Skin of body (tissue), 2 donors: Measurements from ENCODE around the gene GNG14. TPM values are rescaled to one million over a fixed set of nuclear protein-coding genes. Genes with fewer than 3 reads are reported as not detected.
"Not testable (repeated sequence)": the region's sequence is repeated elsewhere in the genome, so short reads cannot be mapped to it uniquely, and the experiment has no call there.

ENCODE experiments used
- DNase-seq: peaks from one replicate; lab custom pipeline; 2025; lab: John Stamatoyannopoulos, UW
- total RNA-seq: library from RNA; depleted of rRNA; stranded (reverse); fragments of >200 nt; gene quantifications from one replicate; pipeline ENCODE4 v1.2.3, GENCODE V29; 2014

Gene GNG14
- total RNA-seq, 1 donor from 2014 or later, result not detected

- peak; percentile 90 for DNase-seq
Measured at GRCh38 chr19:12696366-12697335, 8.9 kb downstream of the GNG14 start, which contains the start of gene FBXW9. Gene FBXW9 (minus strand): TSS chr19:12696631. CDS start chr19:12696581, 50 bp downstream.

DNA sequence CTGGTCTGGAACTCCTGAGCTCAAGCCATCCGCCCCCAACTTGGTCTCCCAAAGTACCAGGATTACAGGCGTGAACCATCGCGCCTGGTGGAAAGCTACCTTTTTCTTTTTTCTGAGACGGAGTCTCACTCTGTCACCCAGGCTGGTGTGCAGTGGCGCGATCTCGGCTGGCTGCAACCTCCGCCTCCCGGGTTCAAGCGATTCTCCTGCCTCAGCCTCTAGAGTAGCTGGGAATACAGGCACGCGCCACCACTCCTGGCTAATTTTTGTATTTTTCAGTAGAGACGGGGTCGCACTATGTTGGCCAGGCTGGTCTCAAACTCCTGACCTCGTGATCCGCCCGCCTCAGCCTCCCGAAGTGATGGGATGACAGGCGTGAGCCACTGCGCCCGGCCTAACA is 9.6 kb downstream of the GNG14 start:
- DNase-seq, result not testable (repeated sequence)

GRCh38 chr19:12698138-12698537 is 10.3 kb downstream of the GNG14 start:
- DNase-seq, result no peak

DNA sequence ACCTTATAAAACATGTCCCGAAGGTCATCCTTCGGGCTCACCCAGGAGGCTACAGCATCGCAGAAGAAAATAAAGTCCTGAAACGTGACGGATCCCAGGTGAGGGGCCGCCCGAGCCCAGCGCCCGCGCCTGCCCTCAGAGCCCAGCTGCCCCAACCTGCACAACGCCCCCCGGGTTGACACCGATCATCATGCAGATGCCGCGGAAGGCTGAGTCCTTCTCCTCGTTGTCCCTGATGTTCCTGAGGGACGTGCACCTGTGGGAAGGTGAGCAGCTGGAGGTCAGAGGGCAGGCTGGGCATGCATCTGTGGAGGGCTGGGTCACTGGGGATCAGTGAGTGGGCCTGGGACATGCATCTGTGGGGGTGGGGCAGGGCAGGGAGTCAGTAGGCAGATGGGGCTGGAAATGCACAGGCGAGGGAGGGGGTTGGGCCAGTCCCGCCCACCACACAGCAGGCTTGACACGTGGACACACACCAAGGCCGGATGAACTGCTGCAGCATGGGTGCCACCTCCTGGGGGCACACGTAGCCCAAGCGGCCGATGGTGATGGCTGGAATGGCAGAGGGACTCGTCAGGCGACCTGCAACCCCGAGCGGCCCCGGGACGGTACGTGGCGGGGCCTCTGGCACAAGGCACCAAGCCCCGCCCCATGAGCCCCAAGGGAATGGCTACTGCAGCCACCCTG is 13.9 kb downstream of the GNG14 start:
- no peak for DNase-seq

DNA sequence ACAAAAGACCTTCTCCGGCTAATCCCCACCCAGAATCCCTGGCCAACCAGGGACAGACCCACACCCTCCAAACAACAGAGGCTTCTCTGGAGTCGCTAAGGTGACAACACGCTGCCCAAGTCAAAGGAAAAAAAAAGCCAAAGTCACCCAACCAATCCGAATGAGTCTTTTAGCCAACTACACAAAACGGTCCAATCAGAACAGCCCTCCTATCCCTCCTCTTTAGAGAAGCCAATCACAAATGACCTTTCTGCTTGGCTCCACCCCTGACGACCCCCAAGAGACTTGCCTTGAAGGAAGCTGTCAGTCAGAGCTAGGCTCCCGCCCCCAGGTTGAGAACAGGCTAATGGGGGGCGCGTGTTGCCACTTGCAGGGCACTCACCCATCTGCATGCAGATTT is 15.2 kb downstream of the GNG14 start:
- DNase-seq, result peak; percentile 18

GRCh38 chr19:12705169-12705568 is 17.4 kb downstream of the GNG14 start:
- DNase-seq, result no peak

DNA sequence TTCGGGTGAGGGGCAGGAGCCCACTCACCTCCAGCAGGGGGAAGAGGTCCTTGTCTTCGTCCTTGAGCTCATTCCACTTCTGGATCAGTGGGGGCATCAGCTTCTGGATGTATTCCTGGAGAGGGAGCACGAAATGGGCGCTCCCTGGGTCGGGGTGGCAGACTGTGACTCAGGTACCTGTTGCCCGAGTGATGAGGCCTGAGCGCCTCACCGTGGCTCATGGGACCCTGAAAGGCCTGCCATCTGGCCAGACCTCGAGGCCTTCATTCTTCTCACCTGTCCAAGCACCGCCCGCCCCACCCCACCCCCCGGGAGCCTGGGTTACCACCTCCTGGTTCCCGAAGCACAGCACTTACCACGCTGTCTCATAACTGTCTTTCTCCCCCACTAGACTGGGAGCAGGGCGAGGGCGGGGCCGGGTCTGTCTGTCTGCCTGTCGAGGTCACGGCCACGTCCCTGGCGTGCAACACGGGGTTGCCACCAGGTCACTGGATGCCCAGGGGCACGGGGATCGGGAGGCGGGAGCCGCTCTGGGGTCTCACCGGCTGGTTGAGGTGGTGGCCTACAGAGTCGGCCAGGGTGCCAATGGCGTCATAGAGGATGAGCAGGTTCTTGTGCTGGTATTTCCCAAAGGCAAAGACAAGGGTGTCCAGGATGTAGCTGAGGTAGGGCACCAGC is 18.0 kb downstream of the GNG14 start:
- DNase-seq, result no peak

- no peak for DNase-seq
Measured at GRCh38 chr19:12706332-12706718, 18.5 kb downstream of the GNG14 start.

GRCh38 chr19:12708641-12709040 is 20.8 kb downstream of the GNG14 start:
- DNase-seq, result no peak

DNA sequence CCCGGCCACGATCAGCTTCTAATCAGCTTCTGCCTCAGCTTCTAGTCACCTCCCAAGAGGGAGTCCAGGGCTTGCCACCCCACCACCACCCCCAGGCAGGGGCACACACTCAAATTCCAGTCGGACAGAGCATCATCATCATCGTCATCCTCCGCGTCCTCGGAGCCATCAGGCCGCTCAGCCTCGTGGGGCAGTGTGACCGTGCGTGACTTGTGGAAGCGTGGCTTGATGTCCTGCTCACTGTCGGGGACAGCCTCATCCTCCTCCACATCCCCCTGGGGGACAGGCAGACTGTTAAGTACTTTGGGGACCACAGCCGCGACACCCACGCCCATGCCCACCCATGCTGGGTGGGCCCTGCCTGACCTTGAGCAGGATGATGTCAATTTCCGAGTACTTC is 23.4 kb downstream of the GNG14 start:
- DNase-seq, result no peak

- DNase-seq, result not testable (repeated sequence)
Measured at GRCh38 chr19:12712077-12712476, 24.3 kb downstream of the GNG14 start.

DNA sequence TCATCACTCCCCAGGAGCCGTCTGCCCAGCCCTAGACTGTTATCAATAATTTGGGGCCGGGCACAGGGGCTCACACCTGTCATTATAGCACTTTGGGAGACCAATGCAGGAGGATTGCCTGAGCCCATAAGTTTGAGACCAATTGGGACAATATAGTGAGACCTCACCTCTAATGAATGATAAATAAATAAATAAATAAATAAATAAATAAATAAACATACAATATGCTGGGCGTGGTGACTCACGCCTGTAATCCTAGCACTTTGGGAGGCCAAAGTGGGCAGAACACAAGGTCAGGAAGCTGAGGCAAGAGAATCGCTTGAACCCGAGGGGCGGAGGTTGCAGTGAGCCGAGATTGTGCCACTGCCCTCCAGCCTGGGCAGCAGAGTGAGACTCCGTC is 25.5 kb downstream of the GNG14 start:
- not testable (repeated sequence) for DNase-seq

- DNase-seq, result no peak
Measured at GRCh38 chr19:12715102-12715501, 27.3 kb downstream of the GNG14 start.

DNA sequence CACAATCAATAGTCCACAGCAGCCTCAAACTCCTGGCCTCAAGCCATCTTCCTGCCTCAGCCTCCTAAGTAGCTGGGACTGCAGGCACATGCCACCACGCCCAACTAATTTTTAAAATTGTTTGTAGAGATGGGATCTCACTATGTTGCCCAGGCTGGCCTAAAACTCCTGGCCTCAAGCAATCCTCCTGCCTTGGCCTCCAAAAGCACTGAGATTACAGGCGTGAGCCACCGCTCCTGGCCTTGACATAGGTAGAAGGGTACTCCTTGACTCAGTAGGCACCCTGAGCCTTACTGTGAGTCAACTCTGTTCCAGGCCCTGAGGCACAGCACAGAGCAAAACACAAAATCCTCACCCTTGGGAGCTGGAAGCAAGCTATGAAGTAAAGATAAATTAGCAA is 28.1 kb downstream of the GNG14 start:
- DNase-seq, result no peak

GRCh38 chr19:12720296-12720695 is 32.5 kb downstream of the GNG14 start:
- no peak for DNase-seq

DNA sequence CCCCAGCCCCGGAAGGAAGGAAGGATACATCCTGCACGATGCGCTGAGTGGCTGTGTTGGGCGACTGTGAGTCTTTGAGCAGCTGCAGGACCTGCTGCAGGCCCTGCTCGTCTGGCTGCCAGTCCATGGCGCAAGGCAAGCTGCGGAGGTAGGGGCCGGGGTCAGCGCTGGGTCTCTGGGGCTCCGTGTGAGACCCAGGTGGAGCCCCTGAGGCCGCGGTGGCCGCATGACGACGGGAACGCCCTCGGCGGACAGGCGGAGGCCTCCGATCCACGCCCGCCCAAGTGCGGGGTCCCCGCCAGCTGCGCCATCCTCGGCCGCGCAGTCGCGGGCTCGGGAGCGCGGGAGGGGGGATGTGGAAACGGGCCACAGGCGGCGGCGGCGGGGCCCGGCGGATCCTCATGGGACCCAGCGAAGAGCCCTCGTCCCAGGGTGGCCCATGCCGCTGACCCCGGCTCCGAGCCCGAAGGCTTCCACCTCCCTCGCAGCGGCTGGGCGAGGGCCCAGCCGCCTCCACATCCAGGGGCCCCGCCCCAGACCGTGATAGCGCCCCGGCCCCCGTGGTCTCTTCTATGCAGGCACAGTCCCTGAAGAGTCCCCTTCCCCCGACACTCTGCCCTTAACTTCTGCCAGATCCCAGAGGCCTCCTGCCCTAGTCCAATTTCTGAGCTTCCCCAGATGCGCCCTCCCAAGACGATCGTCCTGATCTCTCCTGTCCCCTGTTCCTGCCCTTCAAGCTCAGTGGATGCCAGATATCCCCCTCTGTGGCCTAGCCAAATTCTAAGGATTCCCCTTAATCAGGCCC is 33.3 kb downstream of the GNG14 start:
- DNase-seq, result no peak

DNA sequence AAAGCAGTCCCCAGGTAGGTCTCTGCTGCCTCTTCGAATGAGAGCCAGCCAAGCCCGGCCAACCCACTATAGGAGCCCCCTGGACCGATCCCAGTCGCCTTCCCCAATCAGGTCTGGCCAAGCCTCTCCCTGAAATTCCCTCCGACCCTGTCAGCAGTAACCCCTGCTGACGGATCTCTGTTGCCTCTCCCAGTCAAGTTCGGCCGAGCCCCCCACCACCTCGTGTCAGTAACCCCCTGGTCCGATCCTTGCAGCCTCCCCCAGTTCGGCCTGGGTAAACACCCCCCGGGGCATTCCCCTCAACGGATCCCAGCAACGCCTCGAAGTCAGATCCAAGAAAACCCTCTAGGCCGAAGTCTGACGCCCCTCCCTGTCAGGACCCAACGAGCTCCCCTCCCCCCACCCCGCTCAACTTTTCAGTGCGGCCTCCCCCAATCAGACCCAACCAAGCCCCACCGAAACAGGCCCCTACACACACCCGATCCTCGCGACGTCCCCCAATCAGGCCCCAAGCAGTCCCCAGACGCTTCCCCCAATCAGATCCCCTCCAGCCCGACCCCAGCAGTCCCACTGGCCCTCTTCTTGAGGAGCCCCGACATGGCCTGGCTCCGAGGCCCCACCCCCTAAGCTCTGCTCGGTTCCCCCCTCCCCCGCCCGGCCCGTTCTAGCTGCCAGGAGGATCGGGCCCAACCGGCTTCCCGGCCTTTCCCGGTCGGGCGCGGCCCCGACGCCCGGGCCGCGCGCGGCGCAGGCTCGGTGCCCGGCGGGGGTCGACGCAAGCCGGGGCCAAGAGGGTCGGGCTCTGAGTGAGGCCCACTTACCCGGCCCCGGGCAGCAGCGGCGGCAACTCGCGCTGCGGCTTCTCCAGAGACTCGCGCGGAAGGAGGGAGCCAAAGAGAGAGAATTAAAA is 34.1 kb downstream of the GNG14 start:
- peak; percentile 45 for DNase-seq

DNA sequence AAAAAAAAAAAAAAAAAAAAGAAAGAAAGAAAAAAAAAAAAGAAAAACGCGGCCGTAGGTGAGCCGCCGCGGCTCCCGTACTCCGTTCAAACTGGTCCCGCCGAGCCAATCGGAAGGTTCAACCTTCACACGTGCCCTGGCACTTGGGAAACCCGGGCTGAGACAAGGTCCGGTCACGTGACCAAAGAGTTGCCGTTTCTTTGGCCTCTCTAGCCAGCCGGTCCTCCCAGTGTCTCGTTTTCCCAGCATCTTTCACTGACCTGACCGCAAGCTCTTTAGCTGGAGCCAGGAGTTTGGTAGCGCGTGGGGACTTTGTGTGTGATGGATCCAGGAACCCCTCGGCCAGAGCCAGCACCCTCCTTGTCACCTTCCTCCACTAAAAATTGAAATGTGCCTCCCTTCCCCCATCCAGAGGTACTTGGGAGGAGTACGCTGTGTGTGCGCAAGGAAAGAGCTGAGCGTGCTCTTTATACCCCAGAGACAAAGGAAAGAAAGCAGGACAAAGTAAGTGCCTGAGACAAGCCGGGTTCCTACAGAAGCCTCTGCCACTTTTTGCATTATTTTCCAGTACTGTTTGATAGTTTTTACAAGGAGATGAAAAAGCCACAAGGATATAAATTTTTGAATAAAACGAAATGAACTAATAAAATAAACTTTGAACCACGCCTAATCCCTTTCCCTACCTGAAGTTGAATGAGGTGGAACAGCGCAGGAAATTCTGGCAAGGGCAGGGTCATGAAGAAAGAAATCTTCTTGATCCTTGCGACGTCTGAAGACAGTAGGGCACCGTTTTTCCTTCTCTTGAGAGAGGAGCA is 35.0 kb downstream of the GNG14 start:
- DNase-seq, result peak; percentile 97

- DNase-seq, result no peak
Measured at GRCh38 chr19:12723381-12723640, 35.5 kb downstream of the GNG14 start.
